Upper lobe of left lung (tissue), 4 donors: ENCODE data around the gene SLC47A1.

Experiments used
- CTCF ChIP-seq, 6 experiments: fragments of 450-650 bp in 4 of 6; fragments of 200-600 bp in 2 of 6; sonication (generic) in 2 of 6; IDR thresholded peaks; one replicate each; pipeline ENCODE4 v1.5.1; 2016 to 2019; ENCODE audit warnings: antibody characterized with exemption in 6 of 6
- EP300 ChIP-seq, 4 donors: sonication (generic); formaldehyde crosslinking; IDR thresholded peaks; one replicate each; pipeline ENCODE4 v1.5.1; 2017; ENCODE audit warnings: antibody characterized with exemption in 4 of 4, control low read depth in 2 of 4

- no peak for TF ChIP-seq CTCF (IDR thresholded peaks at IDR 0.05)
- no peak for TF ChIP-seq EP300 (IDR thresholded peaks at IDR 0.05)
Measured at GRCh38 chr17:19558946-19559345, 25.3 kb downstream of the SLC47A1 start.
